ENCODE measurements around the gene HSDL2. TPM values are rescaled to one million over a fixed set of nuclear protein-coding genes. Genes with fewer than 3 reads are reported as not detected.

HSDL2 gene
- polyA plus RNA-seq, 1 of the 3 experiments (the other 2 are of a cell fraction): 14.4 TPM

DNA sequence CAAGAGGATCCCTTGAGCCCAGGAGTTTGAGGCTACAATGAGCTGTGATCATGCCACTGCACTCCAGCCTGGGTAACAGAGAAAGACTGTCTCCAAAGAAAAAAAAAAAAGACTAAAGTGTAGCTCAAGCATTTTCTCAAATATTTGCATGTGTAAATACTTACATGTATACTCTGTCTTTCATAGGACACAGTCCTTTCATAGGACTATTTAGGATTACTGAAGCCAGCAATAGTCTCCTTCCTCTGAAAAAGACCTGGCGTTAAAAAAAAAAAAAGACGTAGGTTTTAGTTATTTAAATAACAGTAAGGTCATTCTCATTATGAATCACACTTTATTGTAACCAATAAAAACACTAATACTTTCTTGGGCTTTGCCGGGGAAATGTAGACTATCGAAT is 29.9 kb downstream of the HSDL2 start (continued):
- TF ChIP-seq, protein P1, sequence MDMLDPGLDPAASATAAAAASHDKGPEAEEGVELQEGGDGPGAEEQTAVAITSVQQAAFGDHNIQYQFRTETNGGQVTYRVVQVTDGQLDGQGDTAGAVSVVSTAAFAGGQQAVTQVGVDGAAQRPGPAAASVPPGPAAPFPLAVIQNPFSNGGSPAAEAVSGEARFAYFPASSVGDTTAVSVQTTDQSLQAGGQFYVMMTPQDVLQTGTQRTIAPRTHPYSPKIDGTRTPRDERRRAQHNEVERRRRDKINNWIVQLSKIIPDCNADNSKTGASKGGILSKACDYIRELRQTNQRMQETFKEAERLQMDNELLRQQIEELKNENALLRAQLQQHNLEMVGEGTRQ (IDR thresholded peaks at IDR 0.05; ENCODE audit: borderline replicate concordance, low read depth, low read length): no peak
- no peak for TF ChIP-seq GATA2 (CRISPR knock-in tag; IDR thresholded peaks at IDR 0.05)
- no peak for TF ChIP-seq EZH2phosphoT487 (IDR thresholded peaks at IDR 0.05; ENCODE audit: borderline replicate concordance, low read depth)
- TF ChIP-seq EP300 (IDR thresholded peaks at IDR 0.05; ENCODE audit: borderline replicate concordance in 1 of 2, low read depth in 1 of 2, low read length in 1 of 2): no peak

- no peak for DNase-seq
- Histone ChIP-seq H3K4me2 (no peak overlapping the region), H3K79me2 (ENCODE audit: insufficient read depth) (no peaks in the 10 kb centered on the region), H3K4me1 (ENCODE audit: control insufficient read depth in 1 of 2, insufficient read depth in 2 of 2, low read depth in 1 of 2, low read length in 1 of 2) (no peaks in the 10 kb centered on the region), H4K20me1 (ENCODE audit: insufficient read depth) (no peaks in the 10 kb centered on the region), H3K36me3 (replicated peaks in 1 of 2; ENCODE audit: control insufficient read depth in 1 of 2, insufficient read depth in 2 of 2, low read length in 1 of 2) (peaks cover 7 to 20% of the 10 kb centered on the region in 2 experiments), H3K27me3 (ENCODE audit: insufficient read depth) (no peaks in the 10 kb centered on the region), H3K4me3 (ENCODE audit: low read depth in 2 of 2, low read length in 1 of 2) (no peak overlapping the region), H3K9me2 (no peaks in the 10 kb centered on the region), H3K9me3 (no peaks in the 10 kb centered on the region), H3K27ac (ENCODE audit: low read depth in 2 of 2, low read length in 1 of 2) (no peak overlapping the region), H3F3A (replicated peaks; ENCODE audit: insufficient read depth) (no peaks in the 10 kb centered on the region), H2AFZ (ENCODE audit: low read depth) (no peak overlapping the region), H3K9ac (no peak overlapping the region)
- TF ChIP-seq ELF1 (IDR thresholded peaks at IDR 0.05): no peak
- TF ChIP-seq FOXM1 (IDR thresholded peaks at IDR 0.05; ENCODE audit: low read depth): no peak
- no peak for TF ChIP-seq EZH2phosphoT487 (IDR thresholded peaks at IDR 0.05; ENCODE audit: borderline replicate concordance, low read depth)
- TF ChIP-seq POLR2AphosphoS5 (IDR thresholded peaks at IDR 0.05; ENCODE audit: low read depth, low read length): no peak
- TF ChIP-seq, protein P2, sequence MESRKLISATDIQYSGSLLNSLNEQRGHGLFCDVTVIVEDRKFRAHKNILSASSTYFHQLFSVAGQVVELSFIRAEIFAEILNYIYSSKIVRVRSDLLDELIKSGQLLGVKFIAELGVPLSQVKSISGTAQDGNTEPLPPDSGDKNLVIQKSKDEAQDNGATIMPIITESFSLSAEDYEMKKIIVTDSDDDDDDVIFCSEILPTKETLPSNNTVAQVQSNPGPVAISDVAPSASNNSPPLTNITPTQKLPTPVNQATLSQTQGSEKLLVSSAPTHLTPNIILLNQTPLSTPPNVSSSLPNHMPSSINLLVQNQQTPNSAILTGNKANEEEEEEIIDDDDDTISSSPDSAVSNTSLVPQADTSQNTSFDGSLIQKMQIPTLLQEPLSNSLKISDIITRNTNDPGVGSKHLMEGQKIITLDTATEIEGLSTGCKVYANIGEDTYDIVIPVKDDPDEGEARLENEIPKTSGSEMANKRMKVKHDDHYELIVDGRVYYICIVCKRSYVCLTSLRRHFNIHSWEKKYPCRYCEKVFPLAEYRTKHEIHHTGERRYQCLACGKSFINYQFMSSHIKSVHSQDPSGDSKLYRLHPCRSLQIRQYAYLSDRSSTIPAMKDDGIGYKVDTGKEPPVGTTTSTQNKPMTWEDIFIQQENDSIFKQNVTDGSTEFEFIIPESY (IDR thresholded peaks at IDR 0.05; ENCODE audit: borderline replicate concordance, low read depth): no peak
- TF ChIP-seq GABPA (IDR thresholded peaks at IDR 0.05; ENCODE audit: low read depth): no peak
- TF ChIP-seq, protein P1 (IDR thresholded peaks at IDR 0.05; ENCODE audit: borderline replicate concordance, low read depth, low read length): no peak
- no peak for TF ChIP-seq RCOR1 (IDR thresholded peaks at IDR 0.05; ENCODE audit: low read length)
- no peak for TF ChIP-seq TAF1 (IDR thresholded peaks at IDR 0.05; ENCODE audit: borderline replicate concordance, low read depth, low read length)
- no peak for TF ChIP-seq MXI1 (IDR thresholded peaks at IDR 0.05; ENCODE audit: low read depth, low read length)
- TF ChIP-seq, protein P3, sequence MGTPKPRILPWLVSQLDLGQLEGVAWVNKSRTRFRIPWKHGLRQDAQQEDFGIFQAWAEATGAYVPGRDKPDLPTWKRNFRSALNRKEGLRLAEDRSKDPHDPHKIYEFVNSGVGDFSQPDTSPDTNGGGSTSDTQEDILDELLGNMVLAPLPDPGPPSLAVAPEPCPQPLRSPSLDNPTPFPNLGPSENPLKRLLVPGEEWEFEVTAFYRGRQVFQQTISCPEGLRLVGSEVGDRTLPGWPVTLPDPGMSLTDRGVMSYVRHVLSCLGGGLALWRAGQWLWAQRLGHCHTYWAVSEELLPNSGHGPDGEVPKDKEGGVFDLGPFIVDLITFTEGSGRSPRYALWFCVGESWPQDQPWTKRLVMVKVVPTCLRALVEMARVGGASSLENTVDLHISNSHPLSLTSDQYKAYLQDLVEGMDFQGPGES (IDR thresholded peaks at IDR 0.05; ENCODE audit: low read depth, low read length): no peak
- TF ChIP-seq SMC3 (IDR thresholded peaks at IDR 0.05; ENCODE audit: low read depth, low read length): no peak
- no peak for TF ChIP-seq REST (IDR thresholded peaks at IDR 0.05; ENCODE audit: low read depth, low read length)
- TF ChIP-seq GATA2 (CRISPR knock-in tag; IDR thresholded peaks at IDR 0.05): no peak
- no peak for TF ChIP-seq EP300 (IDR thresholded peaks at IDR 0.05; ENCODE audit: borderline replicate concordance in 1 of 2, low read depth in 1 of 2, low read length in 1 of 2)
- no peak for TF ChIP-seq MEF2A (IDR thresholded peaks at IDR 0.05; ENCODE audit: borderline replicate concordance, low read depth)
- TF ChIP-seq TEAD4 (IDR thresholded peaks at IDR 0.05; ENCODE audit: borderline replicate concordance, insufficient read depth): no peak
- TF ChIP-seq MAX (IDR thresholded peaks at IDR 0.05; ENCODE audit: low read depth): no peak
- ChIA-PET CTCF (no interaction called here), POLR2A (no interaction called here)
- WGBS (ENCODE audit: low lambda C conversion rate): 92% methylated on average over 1 of the region's 1 CpG
Measured at GRCh38 chr9:112411626-112412027, 31.7 kb downstream of the HSDL2 start.
